Esophagus squamous epithelium (tissue), 4 donors: ENCODE data around the gene LAMTOR5.

Source experiments
- CTCF ChIP-seq, 6 experiments: fragments of 450-650 bp in 4 of 6; fragments of 200-600 bp in 2 of 6; sonication (generic) in 2 of 6; IDR thresholded peaks; one replicate each; pipeline ENCODE4 v1.5.1; 2016 to 2019; ENCODE audit warnings: antibody characterized with exemption in 6 of 6, mild to moderate bottlenecking in 4 of 6, moderate library complexity in 4 of 6
- POLR2A ChIP-seq, 4 donors: fragments of 450-650 bp; IDR thresholded peaks; one replicate each; pipeline ENCODE4 v1.6.1; 2017; ENCODE audit warnings: antibody characterized with exemption in 4 of 4, mild to moderate bottlenecking in 4 of 4, moderate library complexity in 3 of 4

DNA sequence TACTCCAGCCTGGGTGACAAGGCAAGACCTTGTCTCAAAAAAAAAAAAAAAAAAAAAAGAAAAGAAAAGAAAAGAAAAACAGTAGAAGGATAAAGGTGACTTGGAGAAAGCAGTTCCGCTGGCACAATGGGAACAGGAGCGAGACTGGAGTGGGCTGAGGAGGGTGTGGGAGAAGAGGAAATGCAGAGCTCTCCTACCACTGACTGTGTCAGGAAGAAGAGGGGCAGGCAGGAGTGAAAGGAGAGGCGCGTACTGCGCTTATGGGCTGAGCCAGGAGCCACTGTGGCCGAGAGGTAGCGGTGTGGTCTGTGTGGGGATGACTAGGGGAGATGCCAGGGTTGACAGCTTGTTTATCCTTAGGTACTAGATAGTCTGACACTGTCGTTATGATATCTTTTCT is 37.1 kb upstream of the LAMTOR5 start:
- TF ChIP-seq CTCF (IDR thresholded peaks at IDR 0.05) (no peak), POLR2A (IDR thresholded peaks at IDR 0.05) (no peak)
